ENCODE data around the gene CDC37L1. TPM values are rescaled to one million over a fixed set of nuclear protein-coding genes. Genes with fewer than 3 reads are reported as not detected.

The CDC37L1 gene
- total and polyA plus RNA-seq, 9 of the 15 experiments (the other 6 are each of a cell fraction or from before 2014, with no cell fraction given) = 1.5 to 7.9 (median 6.0) TPM

GRCh38 chr9:4663956-4664355 lies 15.4 kb upstream of the CDC37L1 start (continued):
- TF ChIP-seq ETV6 (IDR thresholded peaks at IDR 0.05; ENCODE audit: borderline replicate concordance in 1 of 2, low read depth in 2 of 2, low read length in 1 of 2) (no peak), ETV6 (CRISPR knock-in tag; IDR thresholded peaks at IDR 0.05; ENCODE audit: borderline replicate concordance) (no peak), ZNF124 (CRISPR knock-in tag; IDR thresholded peaks at IDR 0.05) (no peak), ATF6 (CRISPR knock-in tag; IDR thresholded peaks at IDR 0.05) (no peak)

- ChIA-PET CTCF (ENCODE audit: low intra/inter-chr PET ratio) (no interaction called here), POLR2A (interaction anchor here (1.0 to 1.5 kb wide), 4 partner anchors 9 to 73 kb away, joined by 3 to 4 read pairs (median 4); partner anchors contain the start of gene CDC37L1)
- no TSS peak for BruUV-seq (replicated peaks)
- FAIRE-seq (no peak), DNase-seq (ENCODE audit: extremely low read depth in 1 of 4, low spot score in 3 of 4) (no peak), ATAC-seq (no peak)
- Histone ChIP-seq H3K27ac (ENCODE audit: extremely low read depth, low read depth, low read length) (no peak overlapping the region), H3K27me3 (ENCODE audit: control insufficient read depth in 2 of 2, insufficient read depth in 2 of 2, low read length in 2 of 2) (no peaks in the 10 kb centered on the region), H2AFZ (ENCODE audit: low read depth, low read length) (no peak overlapping the region), H3K36me3 (ENCODE audit: control insufficient read depth, insufficient read depth, low read length) (no peaks in the 10 kb centered on the region), H3K9me1 (ENCODE audit: control insufficient read depth, insufficient read depth, low read length) (no peaks in the 10 kb centered on the region), H3K9me3 (replicated peaks; ENCODE audit: control insufficient read depth, insufficient read depth, low read depth, low read length) (no peaks in the 10 kb centered on the region), H3K4me1 (replicated peaks in 1 of 2; ENCODE audit: control insufficient read depth in 2 of 2, insufficient read depth in 2 of 2, low read length in 2 of 2) (peaks cover 10 to 19% of the 10 kb centered on the region in 2 experiments; a peak in 4 of 5 replicates), H3K4me3 (no peak overlapping the region), H3K9ac (ENCODE audit: insufficient read depth in 1 of 2, low read depth in 2 of 2, low read length in 2 of 2) (no peak overlapping the region), H3K79me2 (ENCODE audit: control insufficient read depth, insufficient read depth, low read length) (peaks cover 14% of the 10 kb centered on the region), H3K4me2 (ENCODE audit: insufficient read depth, low read length) (no peak overlapping the region), H4K20me1 (replicated peaks; ENCODE audit: control insufficient read depth, insufficient read depth, low read length) (no peaks in the 10 kb centered on the region)
- 78% methylated on average over 2 of the region's 2 CpGs for WGBS (ENCODE audit: insufficient coverage, low coverage, missing lambda C conversion rate)
- in situ Hi-C loops (cut with MboI) (no loop called here), intact Hi-C loops (cut with micrococcal nuclease) (no loop called here)
- TF ChIP-seq ZNF830 (CRISPR knock-in tag; IDR thresholded peaks at IDR 0.05) = no peak
- TF ChIP-seq U2AF2 (optimal IDR thresholded peaks at IDR 0.05; ENCODE audit: low read depth, low read length) = no peak
- TF ChIP-seq ELK1 (CRISPR knock-in tag; IDR thresholded peaks at IDR 0.05) = no peak
- no peak for TF ChIP-seq EHMT2 (IDR thresholded peaks at IDR 0.05)
- TF ChIP-seq TOE1 (IDR thresholded peaks at IDR 0.05; ENCODE audit: borderline replicate concordance) = no peak
- TF ChIP-seq TOE1 (CRISPR knock-in tag; IDR thresholded peaks at IDR 0.05; ENCODE audit: borderline replicate concordance, low read depth) = no peak
- no peak for TF ChIP-seq ZNF445 (CRISPR knock-in tag; IDR thresholded peaks at IDR 0.05; ENCODE audit: low read depth)
- no peak for TF ChIP-seq HMG20B (CRISPR knock-in tag; IDR thresholded peaks at IDR 0.05)
- no peak for TF ChIP-seq TARDBP (IDR thresholded peaks at IDR 0.05)
Measured at GRCh38 chr9:4665357-4665756, 14.0 kb upstream of the CDC37L1 start.
